ENCODE results near the gene PPM1F. TPM values are rescaled to one million over a fixed set of nuclear protein-coding genes. Genes with fewer than 3 reads are reported as not detected.

Gene PPM1F, protein sequence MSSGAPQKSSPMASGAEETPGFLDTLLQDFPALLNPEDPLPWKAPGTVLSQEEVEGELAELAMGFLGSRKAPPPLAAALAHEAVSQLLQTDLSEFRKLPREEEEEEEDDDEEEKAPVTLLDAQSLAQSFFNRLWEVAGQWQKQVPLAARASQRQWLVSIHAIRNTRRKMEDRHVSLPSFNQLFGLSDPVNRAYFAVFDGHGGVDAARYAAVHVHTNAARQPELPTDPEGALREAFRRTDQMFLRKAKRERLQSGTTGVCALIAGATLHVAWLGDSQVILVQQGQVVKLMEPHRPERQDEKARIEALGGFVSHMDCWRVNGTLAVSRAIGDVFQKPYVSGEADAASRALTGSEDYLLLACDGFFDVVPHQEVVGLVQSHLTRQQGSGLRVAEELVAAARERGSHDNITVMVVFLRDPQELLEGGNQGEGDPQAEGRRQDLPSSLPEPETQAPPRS
- 15.3 to 20.7 TPM (median 17.8 TPM) in 5 replicates for total RNA-seq (2022; extraction: Qiagen RNA extraction)

GRCh38 chr22:21952586-21953571 is at the start of gene PPM1F:
TSS of gene PPM1F (minus strand) at chr22:21952848. CDS start at chr22:21946048, 6,800 bp downstream.

DNA sequence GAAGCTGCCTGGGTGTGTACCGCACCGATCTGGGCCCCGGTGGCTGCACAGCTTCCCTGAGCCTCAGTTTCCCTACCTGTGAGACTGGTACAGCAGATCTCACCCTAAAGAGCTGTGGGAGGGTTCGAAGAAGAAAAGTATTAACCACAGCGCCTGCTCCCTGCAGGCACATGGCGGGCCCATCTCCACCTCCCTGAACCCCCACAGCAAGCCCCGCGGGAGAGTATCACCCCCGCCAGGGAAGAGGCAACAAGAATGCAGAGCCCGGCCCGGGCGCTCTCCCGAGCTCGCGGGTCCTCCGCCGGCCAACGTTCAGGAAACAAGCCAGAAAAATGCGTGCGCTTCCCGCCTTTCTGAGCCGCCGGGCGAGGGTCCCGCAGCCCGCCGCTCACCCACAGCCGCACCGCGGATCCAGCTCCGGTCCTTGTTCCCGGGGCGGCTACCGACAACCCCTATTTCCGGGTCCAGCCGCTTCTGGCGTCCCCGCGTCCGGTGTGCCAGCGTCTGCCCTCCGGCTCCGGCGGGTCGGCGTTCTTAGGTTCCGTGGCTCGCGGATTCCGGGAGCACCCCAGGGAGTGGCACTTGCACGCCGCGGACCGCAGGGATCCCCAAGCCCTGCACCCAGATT is 29.8 kb upstream of the PPM1F start, which contains the start of gene TOP3B:
Gene TOP3B, minus strand, starts transcription at position 450 of the 628 bp plus-strand sequence. CDS start 7,078 bp downstream, outside the sequence.

Other genes starting within 250 kb of the PPM1F start
- gene YPEL1, start 217.1 kb downstream of the PPM1F start, total RNA-seq (2022; extraction: Qiagen RNA extraction) = 0.05 to 0.72 TPM (median 0.38 TPM) in 5 replicates
- gene MAPK1, start 85.2 kb downstream of the PPM1F start, total RNA-seq (2022; extraction: Qiagen RNA extraction) = 46.9 to 86.1 TPM (median 76.1 TPM) in 5 replicates
- gene TOP3B, start 29.9 kb upstream of the PPM1F start, total RNA-seq (2022; extraction: Qiagen RNA extraction) = 14.0 to 15.2 TPM (median 14.8 TPM) in 5 replicates